HepG2 (cell line): ENCODE results near the gene SNAPIN. TPM values are rescaled to one million over a fixed set of nuclear protein-coding genes. Genes with fewer than 3 reads are reported as not detected.
A peak's percentile ranks its signal among the peaks of the same experiment; 100 is the strongest.

Source experiments
- CHD4 ChIP-seq: fragments of 200-600 bp; sonication (generic); IDR thresholded peaks from 2 replicates; pipeline ENCODE4 v1.7.0; 2017; ENCODE audit warnings: mild to moderate bottlenecking, low read length, borderline replicate concordance
- GABPB1 ChIP-seq: IDR thresholded peaks from 2 replicates; pipeline ENCODE4 v1.6.1; 2016; ENCODE audit warnings: mild to moderate bottlenecking, missing genetic modification reagents, moderate library complexity, missing compliant biosample characterization
- GLI4 ChIP-seq: sonication (generic); formaldehyde crosslinking; IDR thresholded peaks from 2 replicates; pipeline ENCODE4 v1.5.1; 2020; ENCODE audit warnings: missing genetic modification reagents, mild to moderate bottlenecking, moderate library complexity, borderline replicate concordance
- MAF1 ChIP-seq: sonication (generic); formaldehyde crosslinking; IDR thresholded peaks from 2 replicates; pipeline ENCODE4 v1.5.0; 2020; ENCODE audit warnings: missing genetic modification reagents, borderline replicate concordance
- MEIS1 ChIP-seq: sonication (generic); formaldehyde crosslinking; IDR thresholded peaks from 2 replicates; pipeline ENCODE4 v1.9.0; 2021; ENCODE audit warnings: mild to moderate bottlenecking, missing genetic modification reagents, moderate library complexity, borderline replicate concordance
- NFE2L2 ChIP-seq: fragments of 150-350 bp; IDR thresholded peaks from 2 replicates; pipeline ENCODE4 v1.6.1; 2014; ENCODE audit warnings: low read length
- NFKBIZ ChIP-seq: IDR thresholded peaks from 2 replicates; pipeline ENCODE4 v1.6.1; 2018; ENCODE audit warnings: missing genetic modification reagents, missing compliant biosample characterization
- STAT5B ChIP-seq: sonication (generic); formaldehyde crosslinking; IDR thresholded peaks from 2 replicates; pipeline ENCODE4 v1.4.0; 2020; ENCODE audit warnings: missing genetic modification reagents
- ZBTB1 ChIP-seq: sonication (generic); formaldehyde crosslinking; IDR thresholded peaks from 2 replicates; pipeline ENCODE4 v1.4.0; 2020; ENCODE audit warnings: missing genetic modification reagents, borderline replicate concordance
- ZNF232 ChIP-seq: sonication (generic); formaldehyde crosslinking; IDR thresholded peaks from 2 replicates; pipeline ENCODE4 v1.4.0; 2020; ENCODE audit warnings: missing genetic modification reagents, borderline replicate concordance
- ZNF326 ChIP-seq: sonication (generic); formaldehyde crosslinking; IDR thresholded peaks from 2 replicates; pipeline ENCODE4 v1.4.0; 2020; ENCODE audit warnings: missing genetic modification reagents, borderline replicate concordance
- ZNF350 ChIP-seq: sonication (generic); formaldehyde crosslinking; IDR thresholded peaks from 2 replicates; pipeline ENCODE4 v1.4.0; 2020; ENCODE audit warnings: mild to moderate bottlenecking, low read depth, missing genetic modification reagents, borderline replicate concordance
- ZNF746 ChIP-seq: sonication (generic); formaldehyde crosslinking; IDR thresholded peaks from 2 replicates; pipeline ENCODE4 v1.8.0; 2022; ENCODE audit warnings: mild to moderate bottlenecking, missing genetic modification reagents
- polyA plus RNA-seq, 8 experiments: library from polyadenylated mRNA; depleted of rRNA in 3 of 8; stranded (reverse) in 7 of 8; unstranded in 1 of 8; fragments of >200 nt; fragmentation: Illumina TruSeq in 4 of 8; extraction: Trizol in 4 of 8; gene quantifications; 2 replicates each; pipeline versions ENCODE4 v1.2.1 to v1.2.3, GENCODE V29; 2011 to 2016; ENCODE audit warnings: low read depth in 4 of 8, missing spikeins in 1 of 8, mixed read lengths in 1 of 8; ENCODE audit not compliant: insufficient read depth in 1 of 8
- total RNA-seq, 5 experiments: library from RNA; depleted of rRNA; stranded (reverse); fragments of >200 nt; fragmentation: Illumina TruSeq; extraction: Trizol; gene quantifications; 2 replicates each; pipeline ENCODE4 v1.2.3, GENCODE V29; 2016; ENCODE audit warnings: low read depth in 1 of 5
- TF ChIP-seq, protein P1 (sequence below): sonication (generic); formaldehyde crosslinking; IDR thresholded peaks from 2 replicates; pipeline ENCODE4 v1.4.0; 2020; ENCODE audit warnings: missing genetic modification reagents
- TF ChIP-seq, protein P2 (sequence below): sonication (generic); formaldehyde crosslinking; IDR thresholded peaks from 2 replicates; pipeline ENCODE4 v1.4.0; 2020; ENCODE audit warnings: mild to moderate bottlenecking, missing genetic modification reagents
- TF ChIP-seq, protein P3 (sequence below): sonication (generic); formaldehyde crosslinking; conservative IDR thresholded peaks from 2 replicates; pipeline ENCODE4 v1.8.1; 2023; ENCODE audit warnings: missing genetic modification reagents
- TF ChIP-seq, protein P4 (sequence below): IDR thresholded peaks from 2 replicates; pipeline ENCODE4 v1.6.1; 2016; ENCODE audit warnings: missing biosample characterization, missing genetic modification reagents, low read depth

SNAPIN gene
- total and polyA plus RNA-seq, 2 of the 13 experiments (the other 11 are each of a cell fraction or from before 2014, with no cell fraction given) = 23.9 to 25.7 TPM

DNA sequence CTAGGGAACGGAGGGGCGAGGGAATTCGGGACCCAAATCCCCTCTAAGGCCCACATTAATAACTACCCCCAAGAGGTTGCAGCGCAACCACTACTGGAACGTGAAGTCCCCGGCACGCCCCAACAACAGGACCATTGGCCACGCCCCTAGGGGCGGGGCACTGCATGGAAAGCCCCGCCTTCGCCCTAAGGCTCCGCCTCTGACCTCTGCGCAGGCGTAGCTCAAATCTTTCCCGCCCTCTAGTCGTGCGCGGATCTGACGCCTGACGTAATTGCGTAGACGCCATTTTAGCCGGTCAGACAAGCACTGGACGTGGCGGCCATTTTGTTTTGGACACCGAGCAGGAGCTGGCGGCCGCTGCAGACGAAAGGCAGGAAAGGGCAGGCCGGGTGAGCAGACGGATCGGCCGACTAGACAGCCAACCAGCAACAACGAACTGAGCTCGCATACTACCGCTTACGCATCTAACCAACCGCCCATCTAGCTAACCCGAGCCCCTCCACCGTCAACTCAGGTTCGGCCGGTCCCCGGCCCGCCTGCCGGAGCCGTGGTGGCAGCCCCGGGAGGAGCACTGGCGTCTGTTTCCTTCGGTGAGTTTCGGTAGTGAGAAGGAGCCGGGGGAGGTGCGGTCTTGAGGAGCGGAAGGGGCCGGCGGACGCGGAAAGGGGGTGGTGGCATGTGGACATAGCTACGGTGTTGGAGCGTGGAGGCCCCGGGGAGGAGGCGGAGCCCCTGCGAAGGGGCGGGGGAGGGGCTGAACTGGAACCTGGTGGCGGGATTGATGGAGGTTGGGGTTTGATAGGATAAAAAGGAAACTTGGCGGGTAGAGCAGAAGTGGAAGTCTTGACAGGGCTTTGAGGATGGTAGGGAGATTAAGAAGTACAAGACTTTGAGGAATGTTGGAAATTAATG, 24.5 kb upstream of the SNAPIN start, which contains the start of gene CHTOP (continued):
- TF ChIP-seq NFKBIZ (CRISPR knock-in tag) = peak; percentile 80
- TF ChIP-seq, protein P1, sequence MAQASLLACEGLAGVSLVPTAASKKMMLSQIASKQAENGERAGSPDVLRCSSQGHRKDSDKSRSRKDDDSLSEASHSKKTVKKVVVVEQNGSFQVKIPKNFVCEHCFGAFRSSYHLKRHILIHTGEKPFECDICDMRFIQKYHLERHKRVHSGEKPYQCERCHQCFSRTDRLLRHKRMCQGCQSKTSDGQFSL (CRISPR knock-in tag) = 0 out of 2 replicates have a peak, but pooled peaks have one; percentile 74
- TF ChIP-seq CHD4 = no peak; the same call in 1 of the 2 replicates
- TF ChIP-seq, protein P2, sequence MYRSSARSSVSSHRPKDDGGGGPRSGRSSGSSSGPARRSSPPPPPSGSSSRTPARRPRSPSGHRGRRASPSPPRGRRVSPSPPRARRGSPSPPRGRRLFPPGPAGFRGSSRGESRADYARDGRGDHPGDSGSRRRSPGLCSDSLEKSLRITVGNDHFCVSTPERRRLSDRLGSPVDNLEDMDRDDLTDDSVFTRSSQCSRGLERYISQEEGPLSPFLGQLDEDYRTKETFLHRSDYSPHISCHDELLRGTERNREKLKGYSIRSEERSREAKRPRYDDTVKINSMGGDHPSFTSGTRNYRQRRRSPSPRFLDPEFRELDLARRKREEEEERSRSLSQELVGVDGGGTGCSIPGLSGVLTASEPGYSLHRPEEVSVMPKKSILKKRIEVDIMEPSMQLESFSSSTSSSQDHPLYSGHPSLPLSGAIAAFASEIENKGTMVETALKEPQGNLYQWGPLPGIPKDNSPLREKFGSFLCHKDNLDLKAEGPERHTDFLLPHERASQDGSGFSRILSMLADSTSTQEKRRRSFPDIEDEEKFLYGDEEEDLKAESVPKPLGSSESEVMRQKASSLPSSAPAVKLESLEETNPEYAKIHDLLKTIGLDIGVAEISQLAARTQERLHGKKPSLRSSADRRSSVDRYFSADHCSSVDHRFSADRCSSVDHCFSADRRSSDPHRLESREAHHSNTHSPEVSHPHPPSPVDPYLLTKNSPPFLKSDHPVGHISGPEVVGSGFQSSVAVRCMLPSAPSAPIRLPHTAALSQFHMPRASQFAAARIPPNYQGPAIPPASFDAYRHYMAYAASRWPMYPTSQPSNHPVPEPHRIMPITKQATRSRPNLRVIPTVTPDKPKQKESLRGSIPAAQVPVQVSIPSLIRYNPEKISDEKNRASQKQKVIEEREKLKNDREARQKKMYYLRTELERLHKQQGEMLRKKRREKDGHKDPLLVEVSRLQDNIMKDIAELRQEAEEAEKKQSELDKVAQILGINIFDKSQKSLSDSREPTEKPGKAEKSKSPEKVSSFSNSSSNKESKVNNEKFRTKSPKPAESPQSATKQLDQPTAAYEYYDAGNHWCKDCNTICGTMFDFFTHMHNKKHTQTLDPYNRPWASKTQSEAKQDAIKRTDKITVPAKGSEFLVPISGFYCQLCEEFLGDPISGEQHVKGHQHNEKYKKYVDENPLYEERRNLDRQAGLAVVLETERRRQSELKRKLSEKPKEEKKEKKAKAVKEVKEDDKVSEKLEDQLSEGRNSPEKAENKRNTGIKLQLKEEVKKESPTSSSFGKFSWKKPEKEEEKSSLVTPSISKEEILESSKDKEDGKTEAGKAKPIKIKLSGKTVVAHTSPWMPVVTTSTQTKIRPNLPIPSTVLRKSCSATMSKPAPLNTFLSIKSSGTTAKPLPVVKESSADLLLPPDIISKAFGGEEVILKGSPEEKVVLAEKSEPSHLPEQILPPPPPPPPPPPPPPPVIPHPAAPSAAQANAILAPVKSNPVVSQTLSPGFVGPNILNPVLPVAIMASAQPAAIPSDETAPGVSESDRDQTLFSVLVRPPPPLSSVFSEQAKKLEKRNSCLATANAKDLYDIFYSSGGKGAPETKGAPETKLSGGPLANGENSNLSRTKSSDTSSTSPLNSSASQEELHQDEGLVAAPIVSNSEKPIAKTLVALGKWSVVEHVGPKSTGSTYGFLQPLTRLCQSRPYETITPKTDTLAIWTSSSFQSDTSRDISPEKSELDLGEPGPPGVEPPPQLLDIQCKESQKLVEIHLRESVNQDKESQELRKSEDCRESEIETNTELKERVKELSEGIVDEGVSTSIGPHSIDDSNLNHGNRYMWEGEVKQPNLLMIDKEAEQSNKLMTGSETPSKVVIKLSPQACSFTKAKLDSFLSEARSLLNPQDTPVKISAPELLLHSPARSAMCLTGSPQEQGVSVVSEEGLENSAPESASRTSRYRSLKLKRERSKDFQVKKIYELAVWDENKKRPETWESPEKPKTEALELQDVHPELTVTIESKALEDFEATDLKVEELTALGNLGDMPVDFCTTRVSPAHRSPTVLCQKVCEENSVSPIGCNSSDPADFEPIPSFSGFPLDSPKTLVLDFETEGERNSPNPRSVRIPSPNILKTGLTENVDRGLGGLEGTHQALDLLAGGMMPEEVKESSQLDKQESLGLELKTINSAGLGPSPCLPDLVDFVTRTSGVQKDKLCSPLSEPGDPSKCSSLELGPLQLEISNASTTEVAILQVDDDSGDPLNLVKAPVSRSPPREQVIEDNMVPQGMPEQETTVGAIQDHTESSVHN (CRISPR knock-in tag) = 0 out of 2 replicates have a peak, but pooled peaks have one; percentile 81
- TF ChIP-seq MEIS1 (CRISPR knock-in tag) = peak; percentile 86
- TF ChIP-seq, protein P3, sequence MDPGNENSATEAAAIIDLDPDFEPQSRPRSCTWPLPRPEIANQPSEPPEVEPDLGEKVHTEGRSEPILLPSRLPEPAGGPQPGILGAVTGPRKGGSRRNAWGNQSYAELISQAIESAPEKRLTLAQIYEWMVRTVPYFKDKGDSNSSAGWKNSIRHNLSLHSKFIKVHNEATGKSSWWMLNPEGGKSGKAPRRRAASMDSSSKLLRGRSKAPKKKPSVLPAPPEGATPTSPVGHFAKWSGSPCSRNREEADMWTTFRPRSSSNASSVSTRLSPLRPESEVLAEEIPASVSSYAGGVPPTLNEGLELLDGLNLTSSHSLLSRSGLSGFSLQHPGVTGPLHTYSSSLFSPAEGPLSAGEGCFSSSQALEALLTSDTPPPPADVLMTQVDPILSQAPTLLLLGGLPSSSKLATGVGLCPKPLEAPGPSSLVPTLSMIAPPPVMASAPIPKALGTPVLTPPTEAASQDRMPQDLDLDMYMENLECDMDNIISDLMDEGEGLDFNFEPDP = no peak
- TF ChIP-seq NFE2L2 = no peak
- peak; percentile 96 for TF ChIP-seq ZNF350 (CRISPR knock-in tag)
- TF ChIP-seq MAF1 (CRISPR knock-in tag) = no peak
- 0 out of 2 replicates have a peak, but pooled peaks have one; percentile 45 for TF ChIP-seq ZNF232 (CRISPR knock-in tag)
- no peak for TF ChIP-seq ZBTB1 (CRISPR knock-in tag)
- TF ChIP-seq GLI4 (CRISPR knock-in tag) = no peak; the same call in 1 of the 2 replicates
- peak; percentile 90 for TF ChIP-seq ZNF746 (CRISPR knock-in tag)
- TF ChIP-seq, protein P4, sequence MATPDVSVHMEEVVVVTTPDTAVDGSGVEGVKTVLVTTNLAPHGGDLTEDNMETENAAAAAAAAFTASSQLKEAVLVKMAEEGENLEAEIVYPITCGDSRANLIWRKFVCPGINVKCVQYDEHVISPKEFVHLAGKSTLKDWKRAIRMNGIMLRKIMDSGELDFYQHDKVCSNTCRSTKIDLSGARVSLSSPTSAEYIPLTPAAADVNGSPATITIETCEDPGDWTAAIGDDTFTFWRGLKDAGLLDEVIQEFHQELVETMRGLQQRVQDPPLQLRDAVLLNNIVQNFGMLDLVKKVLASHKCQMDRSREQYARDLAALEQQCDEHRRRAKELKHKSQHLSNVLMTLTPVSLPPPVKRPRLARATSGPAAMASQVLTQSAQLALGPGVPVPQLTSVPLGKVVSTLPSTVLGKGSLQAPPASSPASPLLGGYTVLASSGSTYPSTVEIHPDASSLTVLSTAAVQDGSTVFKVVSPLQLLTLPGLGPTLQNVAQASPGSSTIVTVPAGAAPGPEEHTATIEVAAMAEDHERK (CRISPR knock-in tag) = peak; percentile 98
- no peak for TF ChIP-seq ZNF326
- no peak for TF ChIP-seq STAT5B (CRISPR knock-in tag)
- peak; percentile 87 for TF ChIP-seq GABPB1 (CRISPR knock-in tag)
